HG03520 (cell line): Measurements from ENCODE around the gene SRSF6.
A peak's percentile ranks its signal among the peaks of the same experiment; 100 is the strongest.
"Not testable (repeated sequence)": the region's sequence is repeated elsewhere in the genome, so short reads cannot be mapped to it uniquely, and the experiment has no call there.

Experiments
- ATAC-seq: cut with Tn5 transposase; IDR thresholded peaks from one replicate; pipeline ENCODE4 v1.9.1; 2021; ENCODE audit warnings: mild to moderate bottlenecking, moderate library complexity; ENCODE audit not compliant: unreplicated experiment

SRSF6 gene

GRCh38 chr20:43448748-43449535 lies 8.8 kb upstream of the SRSF6 start:
- ATAC-seq: no peak

GRCh38 chr20:43450841-43451799 lies 6.6 kb upstream of the SRSF6 start:
- ATAC-seq: no peak

- no peak for ATAC-seq
These were observed 5.1 kb upstream of the SRSF6 start for GRCh38 chr20:43452404-43453126.

- not testable (repeated sequence) for ATAC-seq
These were observed 1.4 kb upstream of the SRSF6 start for GRCh38 chr20:43456252-43456651.

- ATAC-seq: peak; percentile 77
These were observed 672 bp upstream of the SRSF6 start for GRCh38 chr20:43456809-43457639.

- no peak for ATAC-seq
These were observed 777 bp downstream of the SRSF6 start for GRCh38 chr20:43458422-43458924.

GRCh38 chr20:43459022-43459942 lies 1.6 kb downstream of the SRSF6 start:
- ATAC-seq: no peak

- ATAC-seq: no peak
These were observed 2.6 kb downstream of the SRSF6 start for GRCh38 chr20:43460172-43460829.

GRCh38 chr20:43460830-43461200 lies 3.1 kb downstream of the SRSF6 start:
- ATAC-seq: no peak

- ATAC-seq: no peak
These were observed 4.4 kb downstream of the SRSF6 start for GRCh38 chr20:43461894-43462659.

- ATAC-seq: no peak
These were observed 5.2 kb downstream of the SRSF6 start for GRCh38 chr20:43462660-43463526.

GRCh38 chr20:43463527-43464218 lies 6.0 kb downstream of the SRSF6 start:
- ATAC-seq: no peak

- ATAC-seq: no peak
These were observed 6.6 kb downstream of the SRSF6 start for GRCh38 chr20:43464219-43464790.

GRCh38 chr20:43465625-43465943 lies 7.9 kb downstream of the SRSF6 start:
- no peak for ATAC-seq

GRCh38 chr20:43467589-43467988 lies 9.9 kb downstream of the SRSF6 start:
- no peak for ATAC-seq
